WTC11 (cell line): Measurements from ENCODE around the gene SETD1B.

Experiments
- JUN ChIP-seq: sonication (generic); formaldehyde crosslinking; IDR thresholded peaks from 2 replicates; pipeline ENCODE4 v1.8.0; 2023; ENCODE audit warnings: mild to moderate bottlenecking, missing genetic modification reagents
- TCF7 ChIP-seq: sonication (generic); formaldehyde crosslinking; IDR thresholded peaks from 2 replicates; pipeline ENCODE4 v1.8.0; 2022; ENCODE audit warnings: mild to moderate bottlenecking, low read depth, missing genetic modification reagents, moderate library complexity
- TF ChIP-seq, protein P1 (sequence below): fragments of 200-600 bp; IDR thresholded peaks from 2 replicates; pipeline ENCODE4 v1.8.0; 2022; ENCODE audit warnings: antibody characterized with exemption

DNA sequence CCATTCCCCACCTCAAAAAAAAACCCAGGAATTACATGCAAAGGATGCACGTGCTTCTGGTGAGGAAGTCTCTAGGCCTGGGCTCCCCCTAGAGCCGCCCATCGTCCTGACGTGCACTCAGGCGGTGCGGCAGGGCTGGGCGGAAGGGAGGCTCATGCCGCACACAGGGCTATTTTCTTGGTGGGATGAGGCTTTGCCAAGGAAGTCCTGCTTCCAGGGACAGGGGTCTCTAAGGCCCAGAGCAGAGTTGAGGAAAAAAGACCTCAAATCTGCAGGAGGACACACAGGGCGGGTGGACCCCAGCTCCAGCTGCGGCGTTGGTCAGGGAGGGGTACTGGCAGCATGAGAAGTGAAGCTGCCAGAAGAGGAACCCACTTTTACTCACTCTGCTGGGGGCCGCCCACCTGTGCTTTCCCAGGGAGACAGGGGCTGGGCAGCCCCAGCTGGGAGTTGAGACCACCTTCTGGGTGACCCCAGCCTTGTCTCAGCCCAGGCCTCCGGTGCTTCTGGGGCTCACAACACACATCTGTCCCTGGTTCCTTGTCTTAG lies 14.5 kb upstream of the SETD1B start:
- TF ChIP-seq, protein P1, sequence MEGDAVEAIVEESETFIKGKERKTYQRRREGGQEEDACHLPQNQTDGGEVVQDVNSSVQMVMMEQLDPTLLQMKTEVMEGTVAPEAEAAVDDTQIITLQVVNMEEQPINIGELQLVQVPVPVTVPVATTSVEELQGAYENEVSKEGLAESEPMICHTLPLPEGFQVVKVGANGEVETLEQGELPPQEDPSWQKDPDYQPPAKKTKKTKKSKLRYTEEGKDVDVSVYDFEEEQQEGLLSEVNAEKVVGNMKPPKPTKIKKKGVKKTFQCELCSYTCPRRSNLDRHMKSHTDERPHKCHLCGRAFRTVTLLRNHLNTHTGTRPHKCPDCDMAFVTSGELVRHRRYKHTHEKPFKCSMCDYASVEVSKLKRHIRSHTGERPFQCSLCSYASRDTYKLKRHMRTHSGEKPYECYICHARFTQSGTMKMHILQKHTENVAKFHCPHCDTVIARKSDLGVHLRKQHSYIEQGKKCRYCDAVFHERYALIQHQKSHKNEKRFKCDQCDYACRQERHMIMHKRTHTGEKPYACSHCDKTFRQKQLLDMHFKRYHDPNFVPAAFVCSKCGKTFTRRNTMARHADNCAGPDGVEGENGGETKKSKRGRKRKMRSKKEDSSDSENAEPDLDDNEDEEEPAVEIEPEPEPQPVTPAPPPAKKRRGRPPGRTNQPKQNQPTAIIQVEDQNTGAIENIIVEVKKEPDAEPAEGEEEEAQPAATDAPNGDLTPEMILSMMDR, result no peak
- TF ChIP-seq JUN (CRISPR knock-in tag) (no peak), TCF7 (CRISPR knock-in tag) (no peak)
